Frontal cortex (tissue), 4 donors: ENCODE results near the gene ZNF230. TPM values are rescaled to one million over a fixed set of nuclear protein-coding genes. Genes with fewer than 3 reads are reported as not detected.

Experiments used
- DNase-seq, 2 donors: peaks; one replicate each; pipeline ENCODE4 v3.0.0; 2012; ENCODE audit warnings: low spot score in 2 of 2
- FAIRE-seq: peaks from 2 replicates; lab custom pipeline; 2012; peaks lifted over from hg19 to GRCh38; lab: Jason Lieb, UNC
- small RNA-seq: library from RNA; depleted of rRNA; stranded (forward); fragments of <200 nt; gene quantifications from one replicate; pipeline ENCODE3, GENCODE V24; 2014
- total RNA-seq: library from RNA; depleted of rRNA; stranded (reverse); fragments of >200 nt; gene quantifications from one replicate; pipeline ENCODE4 v1.2.3, GENCODE V29; 2014
- donor health status: control.
- donor health status: control.
- donor health status: control.

Gene ZNF230
- total RNA-seq, 1 donor from 2014 or later = 11.0 TPM

DNA sequence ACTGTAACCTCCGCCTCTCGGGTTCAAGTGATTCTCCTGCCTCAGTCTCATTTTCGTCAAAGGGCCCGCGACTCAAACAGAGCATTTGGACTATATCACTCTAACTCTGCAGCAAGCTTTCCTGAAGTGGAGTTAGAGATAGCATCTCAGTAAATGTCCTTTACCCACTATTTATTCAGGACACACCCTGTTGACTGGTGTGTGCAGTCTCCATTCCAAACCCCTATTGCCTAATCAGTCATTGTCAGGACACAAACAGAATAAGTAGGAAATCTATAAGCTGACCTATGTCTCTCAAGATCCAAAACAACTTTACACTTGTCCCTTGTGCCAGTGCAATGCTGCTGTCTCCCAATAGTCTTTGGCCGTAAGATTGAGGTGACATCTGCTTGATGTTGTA is 23.9 kb downstream of the ZNF230 start:
- no peak for FAIRE-seq
- no peak for DNase-seq

DNA sequence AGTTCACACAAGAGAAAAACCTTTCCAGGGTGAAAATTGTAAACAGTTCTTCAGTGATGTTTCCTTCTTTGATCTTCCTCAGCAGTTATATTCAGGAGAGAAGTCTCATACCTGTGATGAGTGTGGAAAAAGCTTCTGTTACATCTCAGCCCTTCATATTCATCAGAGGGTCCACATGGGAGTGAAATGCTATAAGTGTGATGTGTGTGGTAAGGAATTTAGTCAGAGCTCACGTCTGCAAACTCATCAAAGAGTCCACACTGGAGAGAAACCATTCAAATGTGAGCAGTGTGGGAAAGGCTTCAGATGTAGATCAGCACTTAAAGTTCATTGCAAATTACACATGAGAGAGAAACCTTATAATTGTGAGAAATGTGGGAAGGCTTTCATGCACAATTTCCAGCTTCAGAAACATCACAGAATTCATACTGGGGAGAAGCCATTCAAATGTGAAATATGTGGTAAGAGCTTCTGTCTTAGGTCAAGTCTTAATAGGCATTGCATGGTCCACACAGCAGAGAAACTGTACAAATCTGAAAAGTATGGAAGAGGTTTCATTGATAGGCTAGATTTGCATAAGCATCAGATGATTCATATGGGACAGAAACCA is 29.3 kb downstream of the ZNF230 start:
- FAIRE-seq (no peak), DNase-seq (no peak)

GRCh38 chr19:44042147-44042546 is 39.4 kb downstream of the ZNF230 start:
- FAIRE-seq = no peak
- DNase-seq = no peak

DNA sequence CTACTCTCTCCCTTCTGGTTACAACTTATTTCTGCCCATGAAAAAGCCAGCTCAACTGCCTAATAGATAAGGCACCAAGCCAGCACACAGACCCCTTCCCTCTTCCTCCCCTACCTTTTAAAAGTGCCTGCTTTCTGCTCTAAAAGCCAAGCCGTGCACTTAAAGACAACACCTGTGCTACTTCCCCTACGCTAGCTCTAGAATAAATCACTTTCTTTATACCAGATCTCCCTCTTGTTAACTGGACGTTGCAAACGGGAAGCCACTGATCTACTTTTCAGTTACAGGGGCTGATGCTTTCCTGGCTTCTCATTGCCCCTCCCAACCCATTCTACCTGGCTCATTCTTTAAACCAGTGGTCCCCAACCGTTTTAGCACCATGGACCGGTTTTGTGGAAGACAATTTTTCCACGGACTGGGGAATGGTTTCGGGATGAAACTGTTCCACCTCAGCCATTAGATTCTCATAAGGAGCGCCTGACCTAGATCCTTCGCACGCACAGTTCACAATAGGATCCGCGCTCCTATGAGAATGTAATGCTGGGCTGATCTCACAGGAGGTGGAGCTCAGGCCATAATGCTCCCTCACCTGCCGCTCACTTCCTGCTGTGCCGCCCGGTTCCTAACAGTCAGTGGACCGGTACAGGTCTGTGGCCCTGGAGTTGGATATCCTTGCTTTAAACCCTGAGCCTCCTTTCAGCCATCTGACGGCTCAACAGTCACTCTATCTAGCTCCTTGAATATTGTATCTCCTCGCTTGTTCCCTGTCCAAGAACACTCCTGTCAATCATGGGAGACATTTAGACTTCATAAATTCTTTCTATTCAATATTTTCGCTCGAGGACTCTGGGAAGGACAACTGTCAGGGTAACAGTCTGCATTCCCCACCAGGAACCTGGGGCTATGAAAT is 48.2 kb downstream of the ZNF230 start:
- no peak for FAIRE-seq
- no peak for DNase-seq

DNA sequence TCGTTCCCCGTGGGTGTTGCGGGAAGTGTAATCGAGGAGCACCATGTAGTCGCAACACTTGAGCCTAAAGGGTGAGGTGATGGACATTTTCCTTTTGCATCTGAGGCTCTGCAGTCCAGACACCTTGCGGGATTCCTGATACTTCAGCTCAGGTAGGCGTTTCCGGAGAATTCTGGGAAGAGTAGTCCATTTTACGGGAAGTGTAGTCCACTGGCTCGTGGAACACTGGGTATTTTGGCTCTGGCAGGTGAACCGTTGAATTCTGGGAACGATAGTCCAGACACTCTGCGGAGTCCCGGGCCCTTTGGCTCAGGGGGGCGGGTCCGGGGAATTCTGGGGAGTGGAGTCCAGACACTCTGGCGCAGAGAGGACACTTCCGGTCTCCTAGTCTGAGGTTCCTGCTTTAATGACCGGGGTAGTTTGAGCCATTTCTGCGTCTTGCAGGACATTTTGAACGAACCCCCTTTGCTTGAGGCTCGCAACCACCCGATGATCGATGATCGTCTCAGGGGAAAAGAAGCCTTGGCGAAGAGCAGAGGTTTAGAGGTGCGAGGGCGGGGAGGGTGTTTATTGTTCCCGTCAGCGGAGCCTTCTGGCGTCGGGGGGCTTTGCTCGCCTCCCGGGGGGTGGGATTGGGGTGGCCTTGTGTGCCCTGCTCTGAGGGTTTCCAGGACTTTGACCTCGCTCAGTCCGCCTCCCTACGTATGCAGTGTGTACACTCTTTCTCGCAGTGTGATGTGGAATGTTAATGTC is 49.1 kb downstream of the ZNF230 start, which contains the start of gene ZNF223:
Gene ZNF223, plus strand, starts transcription at position 387 of the 753 bp plus-strand sequence. CDS start 3,141 bp downstream, outside the sequence.
- DNase-seq (peak; percentile 88 to 97), FAIRE-seq (no peak)

DNA sequence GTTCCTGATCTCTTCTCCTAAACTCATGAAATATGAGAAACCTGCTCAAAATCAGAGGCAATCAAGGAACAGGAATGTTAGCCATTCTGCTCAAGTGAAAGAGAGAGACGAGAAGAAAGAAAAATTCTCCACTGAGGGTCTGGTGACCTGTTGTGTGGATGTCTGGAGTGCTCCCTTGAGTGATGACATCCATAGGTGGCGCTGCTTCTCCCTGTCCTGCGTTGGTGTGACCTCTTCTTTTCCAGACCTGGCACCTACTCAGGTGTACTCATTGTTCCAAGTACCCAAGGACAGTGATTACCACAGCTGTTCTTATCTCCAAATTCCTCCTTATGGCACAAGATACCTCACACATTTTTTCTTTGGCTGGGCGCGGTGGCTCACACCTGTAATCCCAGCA is 53.1 kb downstream of the ZNF230 start:
- FAIRE-seq = no peak
- no peak for DNase-seq

GRCh38 chr19:44059229-44059628 is 56.5 kb downstream of the ZNF230 start:
- no peak for FAIRE-seq
- DNase-seq = no peak

DNA sequence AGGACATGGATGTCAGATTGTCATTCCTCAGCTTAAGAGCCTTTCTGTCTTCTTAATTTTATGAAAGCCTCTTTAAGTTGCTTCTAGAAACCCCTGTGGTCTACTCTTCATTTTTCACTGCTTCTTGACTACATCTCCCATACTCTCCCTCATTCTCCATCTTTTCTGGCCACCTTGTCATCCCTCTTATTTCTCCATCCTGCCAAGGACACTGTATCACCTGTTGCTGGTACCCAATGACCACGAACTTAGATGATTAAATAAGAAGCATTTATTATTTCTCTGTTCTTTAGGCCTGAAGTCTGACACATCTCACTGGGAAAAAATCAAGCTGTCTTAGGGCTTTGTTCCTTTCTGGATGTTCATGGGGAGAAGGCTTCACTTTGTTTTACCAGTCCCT is 58.3 kb downstream of the ZNF230 start:
- DNase-seq (no peak), FAIRE-seq (no peak)

Small RNA genes lying within 50 kb of the gene (small RNA-seq; reads per million reads assigned to genes)
- not detected for gene AC006213.5

Other genes with a start within 250 kb of the ZNF230 start
- 6.9 TPM for gene SMG9, start 248.0 kb upstream of the ZNF230 start, total RNA-seq
- not detected for gene KCNN4, start 222.0 kb upstream of the ZNF230 start, total RNA-seq
- 2.0 TPM for gene LYPD5, start 200.5 kb upstream of the ZNF230 start, total RNA-seq
- gene ZNF283, start 175.6 kb upstream of the ZNF230 start, total RNA-seq = 33.4 TPM
- 4.9 TPM for gene ZNF404, start 119.0 kb upstream of the ZNF230 start, total RNA-seq
- 25.3 TPM for gene ZNF45, start 67.7 kb upstream of the ZNF230 start, total RNA-seq
- gene ZNF221, start 51.7 kb upstream of the ZNF230 start, total RNA-seq = 15.9 TPM
- 13.0 TPM for gene ZNF155, start 18.8 kb upstream of the ZNF230 start, total RNA-seq
- gene ZNF222, start 22.4 kb downstream of the ZNF230 start, total RNA-seq = 18.3 TPM
- 16.3 TPM for gene ZNF223, start 49.1 kb downstream of the ZNF230 start, total RNA-seq
- 11.8 TPM for gene ZNF284, start 69.2 kb downstream of the ZNF230 start, total RNA-seq
- 43.2 TPM for gene ZNF224, start 91.4 kb downstream of the ZNF230 start, total RNA-seq
- 13.9 TPM for gene ZNF225, start 110.4 kb downstream of the ZNF230 start, total RNA-seq
- gene ZNF234, start 138.6 kb downstream of the ZNF230 start, total RNA-seq = 30.6 TPM
- gene ZNF226, start 162.1 kb downstream of the ZNF230 start, total RNA-seq = 37.9 TPM
- 44.4 TPM for gene ZNF227, start 209.6 kb downstream of the ZNF230 start, total RNA-seq